PC-3 (cell line): ENCODE data around the gene MUTYH. TPM values are rescaled to one million over a fixed set of nuclear protein-coding genes. Genes with fewer than 3 reads are reported as not detected.

Source experiments
- ATAC-seq: fragments of 200-7000 bp; cut with Tn5 transposase; 2 replicates; pipeline ENCODE4 v1.9.1; 2020; ENCODE audit warnings: mild to moderate bottlenecking, moderate library complexity
- BruUV-seq: library from RNA; stranded (reverse); fragments of 400-500 nt; replicated peaks from 2 replicates; lab custom pipeline; 2021; lab: Mats Ljungman, UMichigan
- CTCF ChIA-PET: fragments of 300-600 bp; sonication (Branson Sonifier 250); formaldehyde crosslinking; loops from one replicate; lab custom pipeline; 2022; ENCODE audit warnings: antibody characterized with exemption; lab: Charles Lee
- POLR2A ChIA-PET: fragments of 300-600 bp; sonication (Branson Sonifier 250); formaldehyde crosslinking; loops from one replicate; lab custom pipeline; 2022; ENCODE audit warnings: antibody characterized with exemption; ENCODE audit not compliant: unreplicated experiment; lab: Charles Lee
- DNase-seq: peaks from one replicate; pipeline ENCODE4 v3.0.0-alpha.2; 2015
- H2AFZ ChIP-seq: fragments of 300-600 bp; sonication (generic); 2 replicates; pipeline ENCODE4 v1.6.0; 2016; ENCODE audit warnings: antibody characterized with exemption, low read length
- H3F3A ChIP-seq: fragments of 300-600 bp; sonication (generic); one replicate; pipeline ENCODE4 v1.6.0; 2017; ENCODE audit warnings: antibody characterized with exemption, low read length, control low read depth, mild to moderate bottlenecking; ENCODE audit not compliant: unreplicated experiment
- H3K27ac ChIP-seq: fragments of 300-600 bp; sonication (generic); 2 replicates; pipeline ENCODE4 v1.5.1; 2016; ENCODE audit warnings: mild to moderate bottlenecking, low read length
- H3K27me3 ChIP-seq: fragments of 300-600 bp; sonication (generic); 2 replicates; pipeline ENCODE4 v1.6.1; 2016; ENCODE audit warnings: low read length, mixed read lengths
- H3K36me3 ChIP-seq: fragments of 300-600 bp; sonication (generic); 2 replicates; pipeline ENCODE4 v1.6.1; 2016; ENCODE audit warnings: low read depth, mixed run types, low read length, mixed read lengths
- H3K4me1 ChIP-seq: fragments of 300-600 bp; sonication (generic); 2 replicates; pipeline ENCODE4 v1.5.1; 2016; ENCODE audit warnings: low read length; ENCODE audit not compliant: insufficient read depth
- H3K4me2 ChIP-seq: fragments of 300-600 bp; sonication (generic); 2 replicates; pipeline ENCODE4 v1.6.0; 2016; ENCODE audit warnings: low read length
- H3K4me3 ChIP-seq: fragments of 300-600 bp; sonication (generic); 2 replicates; pipeline ENCODE4 v1.5.1; 2016; ENCODE audit warnings: mild to moderate bottlenecking, low read length, mixed read lengths
- H3K79me2 ChIP-seq: fragments of 300-600 bp; sonication (generic); 2 replicates; pipeline ENCODE4 v1.6.1; 2017; ENCODE audit warnings: low read length, mixed read lengths
- H3K9ac ChIP-seq: fragments of 300-600 bp; sonication (generic); 2 replicates; pipeline ENCODE4 v1.6.0; 2016; ENCODE audit warnings: mild to moderate bottlenecking, low read length
- H3K9me2 ChIP-seq: fragments of 300-600 bp; sonication (generic); replicated peaks from 2 replicates; pipeline ENCODE4 v1.6.1; 2016; ENCODE audit warnings: mixed run types, low read length, mixed read lengths
- H3K9me3 ChIP-seq: fragments of 300-600 bp; sonication (generic); 2 replicates; pipeline ENCODE4 v1.6.1; 2016; ENCODE audit warnings: low read length, mixed read lengths
- H4K20me1 ChIP-seq: fragments of 300-600 bp; sonication (generic); 2 replicates; pipeline ENCODE4 v1.6.1; 2016; ENCODE audit warnings: low read length, mixed read lengths
- EZH2 ChIP-seq: fragments of 300-600 bp; sonication (generic); IDR thresholded peaks from one replicate; pipeline ENCODE4 v1.6.1; 2017; ENCODE audit warnings: antibody characterized with exemption, mild to moderate bottlenecking, low read length; ENCODE audit not compliant: unreplicated experiment
- EZH2phosphoT487 ChIP-seq: fragments of 300-600 bp; sonication (generic); IDR thresholded peaks from 2 replicates; pipeline ENCODE4 v1.6.1; 2018; ENCODE audit warnings: mild to moderate bottlenecking, antibody characterized with exemption, low read length, borderline replicate concordance
- intact Hi-C: fragments of 100-400 bp; cut with micrococcal nuclease; formaldehyde crosslinking; loops from 2 replicates; pipeline ENCODE4 v1.9.0; 2023
- total RNA-seq: library from RNA; depleted of rRNA; stranded (reverse); fragments of >200 nt; gene quantifications from 2 replicates; pipeline ENCODE4 v1.2.3, GENCODE V29; 2014; rRNA removed
- TF ChIP-seq, protein P1 (sequence below): fragments of 300-600 bp; sonication (generic); conservative IDR thresholded peaks from 2 replicates; pipeline ENCODE4 v1.5.1; 2017; ENCODE audit warnings: antibody characterized with exemption, low read depth, mild to moderate bottlenecking, low read length

MUTYH gene
- total RNA-seq, 1 experiment from 2014 or later, result 22.8 TPM

DNA sequence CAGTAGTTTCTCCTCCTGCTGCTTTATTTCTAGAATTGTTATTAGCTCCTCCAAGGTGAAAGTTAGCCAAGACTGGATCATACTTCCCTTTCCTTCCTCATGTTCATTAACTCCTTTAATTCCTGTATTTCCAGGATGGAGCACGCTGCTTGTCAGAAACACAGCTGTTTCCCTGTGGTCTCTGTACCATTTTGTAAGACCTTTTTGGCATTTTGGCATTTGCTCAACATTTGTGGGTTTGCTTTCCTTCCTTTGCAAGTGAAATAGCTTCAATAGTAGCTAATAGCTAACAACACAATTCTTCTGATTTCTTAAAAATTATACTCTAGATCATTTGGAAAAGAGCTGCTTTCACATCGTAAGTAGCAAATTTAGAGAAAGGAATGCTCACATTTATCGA is 57.9 kb downstream of the MUTYH start:
- Histone ChIP-seq H3F3A (no peaks in the 10 kb centered on the region), H2AFZ (no peak overlapping the region), H3K4me3 (no peak overlapping the region), H3K4me1 (no peaks in the 10 kb centered on the region), H3K27ac (no peak overlapping the region), H3K9me2 (no peaks in the 10 kb centered on the region), H3K4me2 (no peak overlapping the region), H3K36me3 (no peaks in the 10 kb centered on the region), H3K9me3 (no peaks in the 10 kb centered on the region), H3K79me2 (no peaks in the 10 kb centered on the region), H3K9ac (no peak overlapping the region), H4K20me1 (no peaks in the 10 kb centered on the region), H3K27me3 (no peaks in the 10 kb centered on the region)
- DNase-seq (no peak), ATAC-seq (no peak)
- intact Hi-C loops, result no loop called here
- POLR2A ChIA-PET, result no interaction called here
- TF ChIP-seq EZH2 (no peak), EZH2phosphoT487 (no peak)
- TF ChIP-seq, protein P1, sequence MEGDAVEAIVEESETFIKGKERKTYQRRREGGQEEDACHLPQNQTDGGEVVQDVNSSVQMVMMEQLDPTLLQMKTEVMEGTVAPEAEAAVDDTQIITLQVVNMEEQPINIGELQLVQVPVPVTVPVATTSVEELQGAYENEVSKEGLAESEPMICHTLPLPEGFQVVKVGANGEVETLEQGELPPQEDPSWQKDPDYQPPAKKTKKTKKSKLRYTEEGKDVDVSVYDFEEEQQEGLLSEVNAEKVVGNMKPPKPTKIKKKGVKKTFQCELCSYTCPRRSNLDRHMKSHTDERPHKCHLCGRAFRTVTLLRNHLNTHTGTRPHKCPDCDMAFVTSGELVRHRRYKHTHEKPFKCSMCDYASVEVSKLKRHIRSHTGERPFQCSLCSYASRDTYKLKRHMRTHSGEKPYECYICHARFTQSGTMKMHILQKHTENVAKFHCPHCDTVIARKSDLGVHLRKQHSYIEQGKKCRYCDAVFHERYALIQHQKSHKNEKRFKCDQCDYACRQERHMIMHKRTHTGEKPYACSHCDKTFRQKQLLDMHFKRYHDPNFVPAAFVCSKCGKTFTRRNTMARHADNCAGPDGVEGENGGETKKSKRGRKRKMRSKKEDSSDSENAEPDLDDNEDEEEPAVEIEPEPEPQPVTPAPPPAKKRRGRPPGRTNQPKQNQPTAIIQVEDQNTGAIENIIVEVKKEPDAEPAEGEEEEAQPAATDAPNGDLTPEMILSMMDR, result no peak
- BruUV-seq, result no TSS peak
- CTCF ChIA-PET, result no interaction called here

Other genes starting within 250 kb of the MUTYH start
- gene ZSWIM5, start 133.8 kb downstream of the MUTYH start, total RNA-seq, result 1.4 and 1.6 TPM in 2 replicates
- not detected in 2 replicates for gene HPDL, start 13.5 kb downstream of the MUTYH start, total RNA-seq
- 18.2 and 19.5 TPM in 2 replicates for gene TOE1, start 270 bp downstream of the MUTYH start, total RNA-seq
- 6.0 and 6.5 TPM in 2 replicates for gene TESK2, start 150.7 kb upstream of the MUTYH start, total RNA-seq
- 3.9 and 5.7 TPM in 2 replicates for gene CCDC163, start 159.6 kb upstream of the MUTYH start, total RNA-seq
- gene MMACHC, start 159.9 kb upstream of the MUTYH start, total RNA-seq, result 6.6 and 9.2 TPM in 2 replicates
- gene PRDX1, start 181.4 kb upstream of the MUTYH start, total RNA-seq, result 749 and 967 TPM in 2 replicates
- 86.1 and 94.9 TPM in 2 replicates for gene AKR1A1, start 210.4 kb upstream of the MUTYH start, total RNA-seq
- 119 and 122 TPM in 2 replicates for gene NASP, start 243.6 kb upstream of the MUTYH start, total RNA-seq